Vagina (tissue), 2 donors: Measurements from ENCODE around the gene C4orf17. TPM values are rescaled to one million over a fixed set of nuclear protein-coding genes. Genes with fewer than 3 reads are reported as not detected.
"Not testable (repeated sequence)": the region's sequence is repeated elsewhere in the genome, so short reads cannot be mapped to it uniquely, and the experiment has no call there.

Experiments used
- DNase-seq, 2 donors: peaks; one replicate each; pipeline ENCODE4 v3.0.0-alpha.2; 2017; ENCODE audit errors: extremely low spot score in 2 of 2
- H3K27ac ChIP-seq: fragments of 200-600 bp; sonication (generic); one replicate; pipeline ENCODE4 v1.5.1; 2019
- H3K27me3 ChIP-seq: fragments of 200-600 bp; sonication (generic); one replicate; pipeline ENCODE4 v1.5.1; 2019
- H3K36me3 ChIP-seq, 2 donors: fragments of 200-600 bp; sonication (generic); one replicate each; pipeline ENCODE4 v1.5.1; 2017 to 2019
- H3K4me1 ChIP-seq: fragments of 200-600 bp; sonication (generic); one replicate; pipeline ENCODE4 v1.5.1; 2019
- H3K4me3 ChIP-seq, 2 donors: fragments of 200-600 bp; sonication (generic); 1 replicate in 1 of 2; 2 replicates in 1 of 2; pipeline ENCODE4 v1.5.1; 2016 to 2019
- H3K9me3 ChIP-seq: fragments of 200-600 bp; sonication (generic); one replicate; pipeline ENCODE4 v1.5.1; 2019
- CTCF ChIP-seq, 3 experiments: fragments of 450-650 bp in 2 of 3; fragments of 200-600 bp in 1 of 3; sonication (generic) in 1 of 3; IDR thresholded peaks; one replicate each; pipeline ENCODE4 v1.5.1; 2017 to 2019; ENCODE audit warnings: antibody characterized with exemption in 3 of 3, mild to moderate bottlenecking in 2 of 3, moderate library complexity in 2 of 3
- POLR2A ChIP-seq, 2 donors: fragments of 450-650 bp; IDR thresholded peaks; one replicate each; pipeline ENCODE4 v1.6.1; 2017; ENCODE audit warnings: antibody characterized with exemption in 2 of 2, mild to moderate bottlenecking in 2 of 2, moderate library complexity in 2 of 2
- POLR2AphosphoS5 ChIP-seq, 2 donors: sonication (generic); formaldehyde crosslinking; IDR thresholded peaks; one replicate each; pipeline ENCODE4 v1.9.0; 2017; ENCODE audit warnings: antibody characterized with exemption in 2 of 2, mild to moderate bottlenecking in 2 of 2, low read depth in 1 of 2; ENCODE audit not compliant: insufficient read depth in 1 of 2
- intact Hi-C: fragments of 100-400 bp; cut with DNase I; formaldehyde crosslinking; loops from one replicate; pipeline ENCODE4 v1.15.1; 2023
- total RNA-seq: library from RNA; depleted of rRNA; stranded (reverse); fragments of >200 nt; gene quantifications from one replicate; pipeline ENCODE4 v1.2.3, GENCODE V29; 2016

The C4orf17 gene
- total RNA-seq, 1 donor from 2014 or later, result not detected

GRCh38 chr4:99485212-99485611 is 25.6 kb upstream of the C4orf17 start:
- Histone ChIP-seq H3K4me1 (no peaks in the 10 kb centered on the region), H3K4me3 (no peak overlapping the region), H3K27me3 (no peaks in the 10 kb centered on the region), H3K9me3 (peaks cover 4% of the 10 kb centered on the region), H3K27ac (no peak overlapping the region), H3K36me3 (no peaks in the 10 kb centered on the region)
- intact Hi-C loops, result no loop called here
- no peak for TF ChIP-seq POLR2AphosphoS5 (IDR thresholded peaks at IDR 0.05; ENCODE audit: insufficient read depth in 1 of 2, low read depth in 1 of 2)
- no peak for TF ChIP-seq CTCF (IDR thresholded peaks at IDR 0.05)
- no peak for TF ChIP-seq POLR2A (IDR thresholded peaks at IDR 0.05)
- DNase-seq, result no peak

DNA sequence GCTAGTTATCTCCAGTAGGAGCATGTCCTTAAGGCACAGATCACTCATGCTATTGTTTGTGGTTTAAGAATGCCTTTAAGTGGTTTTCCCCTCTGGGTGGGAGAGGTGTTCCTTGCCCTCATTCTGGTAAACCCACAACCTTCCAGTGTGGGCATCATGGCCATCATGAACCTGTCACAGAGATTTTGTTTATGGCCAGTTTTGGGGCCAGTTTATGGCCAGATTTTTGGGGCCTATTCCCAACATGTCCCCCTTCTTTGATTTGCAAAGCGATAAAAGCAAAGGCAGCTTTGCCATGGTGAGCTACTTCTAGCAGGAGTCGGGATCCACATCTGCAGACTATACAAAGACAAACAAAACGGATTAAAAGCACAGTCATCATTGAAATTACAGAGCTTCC is 24.2 kb upstream of the C4orf17 start:
- H3K36me3 ChIP-seq, H3K9me3 ChIP-seq, H3K4me3 ChIP-seq, H3K27ac ChIP-seq, DNase-seq, H3K4me1 ChIP-seq, intact Hi-C loops, H3K27me3 ChIP-seq: not testable (repeated sequence)

DNA sequence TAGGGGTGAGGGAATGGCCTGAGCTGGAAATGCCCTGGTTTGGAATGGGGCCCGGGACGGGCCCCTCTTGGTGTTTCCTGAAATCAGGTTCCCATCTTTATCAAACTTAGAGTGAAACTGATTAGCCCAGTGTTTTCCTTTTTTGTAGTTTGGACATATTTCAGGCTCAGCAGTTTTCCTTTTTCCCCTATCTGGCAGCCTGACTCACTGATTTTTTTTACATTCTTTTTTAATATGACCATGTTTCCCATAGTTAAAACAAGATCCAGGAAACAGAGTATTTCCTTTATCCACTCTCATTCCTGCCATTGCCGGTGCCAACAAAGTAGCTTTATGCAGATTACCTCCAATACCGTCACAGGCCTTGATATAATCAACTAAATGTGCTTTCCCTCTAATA is 20.5 kb upstream of the C4orf17 start:
- Histone ChIP-seq H3K9me3 (peaks cover 4% of the 10 kb centered on the region), H3K4me3 (no peak overlapping the region), H3K4me1 (no peaks in the 10 kb centered on the region), H3K27ac (no peak overlapping the region), H3K27me3 (no peaks in the 10 kb centered on the region), H3K36me3 (no peaks in the 10 kb centered on the region)
- TF ChIP-seq POLR2A (IDR thresholded peaks at IDR 0.05) (no peak), POLR2AphosphoS5 (IDR thresholded peaks at IDR 0.05; ENCODE audit: insufficient read depth in 1 of 2, low read depth in 1 of 2) (no peak), CTCF (IDR thresholded peaks at IDR 0.05) (no peak)
- no peak for DNase-seq
- intact Hi-C loops, result no loop called here

GRCh38 chr4:99504804-99505502 is 5.9 kb upstream of the C4orf17 start:
- Histone ChIP-seq H3K4me3 (no peak overlapping the region), H3K36me3 (no peaks in the 10 kb centered on the region), H3K27ac (no peak overlapping the region), H3K4me1 (no peaks in the 10 kb centered on the region), H3K9me3 (no peaks in the 10 kb centered on the region), H3K27me3 (no peaks in the 10 kb centered on the region)
- intact Hi-C loops, result no loop called here
- DNase-seq, result no peak
- TF ChIP-seq POLR2AphosphoS5 (IDR thresholded peaks at IDR 0.05; ENCODE audit: insufficient read depth in 1 of 2, low read depth in 1 of 2), result no peak
- no peak for TF ChIP-seq CTCF (IDR thresholded peaks at IDR 0.05)
- no peak for TF ChIP-seq POLR2A (IDR thresholded peaks at IDR 0.05)

DNA sequence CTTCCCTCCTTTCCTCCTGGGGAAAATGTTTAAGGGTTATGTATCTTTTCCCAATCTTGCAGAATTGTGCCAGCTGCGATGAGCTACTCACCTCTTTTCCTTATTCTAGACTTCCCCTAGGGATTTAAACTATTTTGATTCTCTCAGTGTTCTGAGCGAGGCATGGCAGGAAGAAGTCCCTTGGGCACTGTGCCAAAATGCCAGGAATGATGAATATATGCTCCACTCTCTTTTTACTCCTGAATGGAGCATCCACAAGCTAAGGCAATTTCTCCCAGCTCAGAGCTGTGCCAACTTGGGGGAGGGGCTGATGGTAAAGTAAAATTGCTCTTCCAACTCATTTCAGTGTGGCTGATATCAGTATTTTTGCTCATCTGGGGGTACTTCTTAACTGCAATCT is 4.0 kb upstream of the C4orf17 start:
- no peaks in the 10 kb centered on the region for H3K4me1 ChIP-seq
- no peak overlapping the region for H3K4me3 ChIP-seq
- no peak for TF ChIP-seq CTCF (IDR thresholded peaks at IDR 0.05)
- no peak for TF ChIP-seq POLR2A (IDR thresholded peaks at IDR 0.05)
- no peak for TF ChIP-seq POLR2AphosphoS5 (IDR thresholded peaks at IDR 0.05; ENCODE audit: insufficient read depth in 1 of 2, low read depth in 1 of 2)
- no peak for DNase-seq
- H3K27ac ChIP-seq, result no peak overlapping the region
- H3K36me3 ChIP-seq, result no peaks in the 10 kb centered on the region
- no peaks in the 10 kb centered on the region for H3K9me3 ChIP-seq
- no peaks in the 10 kb centered on the region for H3K27me3 ChIP-seq
- intact Hi-C loops, result no loop called here
